GM08714 (cell line): ENCODE measurements around the gene HRH2.

Source experiments
- H3K4me3 ChIP-seq: fragments of 200-500 bp; sonication (Bioruptor generic); 2 replicates; pipeline ENCODE4 v1.5.1; 2014; ENCODE audit warnings: mild to moderate bottlenecking, low read length, inconsistent platforms
- ZNF274 ChIP-seq: IDR thresholded peaks from 2 replicates; pipeline ENCODE4 v1.6.1; 2012; ENCODE audit warnings: mild to moderate bottlenecking, low read depth, low read length

Gene HRH2

GRCh38 chr5:175688352-175689146 is 30.7 kb downstream of the HRH2 start:
- H3K4me3 ChIP-seq, result no peak overlapping the region
- no peak for TF ChIP-seq ZNF274

- H3K4me3 ChIP-seq, result no peak overlapping the region
- no peak for TF ChIP-seq ZNF274
Measured at GRCh38 chr5:175689147-175689991, 31.5 kb downstream of the HRH2 start.

- TF ChIP-seq ZNF274, result no peak
- H3K4me3 ChIP-seq, result no peak overlapping the region
Measured at GRCh38 chr5:175690025-175690424, 32.2 kb downstream of the HRH2 start.

- no peak for TF ChIP-seq ZNF274
- no peak overlapping the region for H3K4me3 ChIP-seq
Measured at GRCh38 chr5:175690586-175690985, 32.7 kb downstream of the HRH2 start.

- no peak overlapping the region for H3K4me3 ChIP-seq
- TF ChIP-seq ZNF274, result no peak
Measured at GRCh38 chr5:175691761-175692160, 33.9 kb downstream of the HRH2 start.

GRCh38 chr5:175692235-175692995 is 34.5 kb downstream of the HRH2 start:
- TF ChIP-seq ZNF274, result no peak
- no peak overlapping the region for H3K4me3 ChIP-seq

GRCh38 chr5:175692996-175693710 is 35.3 kb downstream of the HRH2 start:
- no peak overlapping the region for H3K4me3 ChIP-seq
- no peak for TF ChIP-seq ZNF274

GRCh38 chr5:175693741-175694140 is 35.9 kb downstream of the HRH2 start:
- no peak overlapping the region for H3K4me3 ChIP-seq

GRCh38 chr5:175694371-175695160 is 36.7 kb downstream of the HRH2 start:
- TF ChIP-seq ZNF274, result no peak
- H3K4me3 ChIP-seq, result no peak overlapping the region

More at GRCh38 chr5:175693741-175694140, 35.9 kb downstream of the HRH2 start:
- no peak for TF ChIP-seq ZNF274

GRCh38 chr5:175695161-175696126 is 37.6 kb downstream of the HRH2 start:
- no peak overlapping the region for H3K4me3 ChIP-seq
- TF ChIP-seq ZNF274, result no peak

GRCh38 chr5:175696139-175696854 is 38.4 kb downstream of the HRH2 start:
- TF ChIP-seq ZNF274, result no peak

GRCh38 chr5:175696855-175697198 is 39.0 kb downstream of the HRH2 start:
- TF ChIP-seq ZNF274, result no peak
- H3K4me3 ChIP-seq, result no peak overlapping the region

More at GRCh38 chr5:175696139-175696854, 38.4 kb downstream of the HRH2 start:
- no peak overlapping the region for H3K4me3 ChIP-seq
